Skeletal muscle satellite cell (primary cell): ENCODE results near the gene SPDYE9. TPM values are rescaled to one million over a fixed set of nuclear protein-coding genes. Genes with fewer than 3 reads are reported as not detected.
"Not testable (repeated sequence)": the region's sequence is repeated elsewhere in the genome, so short reads cannot be mapped to it uniquely, and the experiment has no call there.

Experiments
- H3K27me3 ChIP-seq: 2 replicates; pipeline ENCODE4 v1.7.0; 2013; ENCODE audit warnings: low read length; ENCODE audit not compliant: control insufficient read depth, insufficient read depth
- H3K36me3 ChIP-seq: 2 replicates; pipeline ENCODE4 v1.7.0; 2013; ENCODE audit warnings: mild to moderate bottlenecking, control low read depth, low read length; ENCODE audit not compliant: insufficient read depth
- H3K4me1 ChIP-seq: 2 replicates; pipeline ENCODE4 v1.7.0; 2013; ENCODE audit warnings: low read length; ENCODE audit not compliant: control insufficient read depth, insufficient read depth
- H3K4me2 ChIP-seq: 2 replicates; pipeline ENCODE4 v1.7.0; 2013; ENCODE audit warnings: mild to moderate bottlenecking, low read length
- H3K4me3 ChIP-seq: 2 replicates; pipeline ENCODE4 v1.7.0; 2013; ENCODE audit warnings: low read length
- H3K9ac ChIP-seq: 2 replicates; pipeline ENCODE4 v1.7.0; 2013; ENCODE audit warnings: mild to moderate bottlenecking, low read depth, low read length, moderate library complexity
- H3K9me3 ChIP-seq: replicated peaks from 2 replicates; pipeline ENCODE4 v1.7.0; 2013; ENCODE audit warnings: mild to moderate bottlenecking, control low read depth, low read length
- small RNA-seq: library from RNA; depleted of rRNA; stranded (forward); fragments of <200 nt; gene quantifications from one replicate; pipeline ENCODE3, GENCODE V24; 2012
- total RNA-seq: library from RNA; depleted of rRNA; stranded (reverse); fragments of >200 nt; gene quantifications from 2 replicates; pipeline ENCODE4 v1.2.3, GENCODE V29; 2012; rRNA removed

The SPDYE9 gene, protein sequence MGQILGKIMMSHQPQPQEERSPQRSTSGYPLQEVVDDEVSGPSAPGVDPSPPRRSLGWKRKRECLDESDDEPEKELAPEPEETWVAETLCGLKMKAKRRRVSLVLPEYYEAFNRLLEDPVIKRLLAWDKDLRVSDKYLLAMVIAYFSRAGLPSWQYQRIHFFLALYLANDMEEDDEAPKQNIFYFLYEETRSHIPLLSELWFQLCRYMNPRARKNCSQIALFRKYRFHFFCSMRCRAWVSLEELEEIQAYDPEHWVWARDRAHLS
- total RNA-seq: not detected in 2 replicates

DNA sequence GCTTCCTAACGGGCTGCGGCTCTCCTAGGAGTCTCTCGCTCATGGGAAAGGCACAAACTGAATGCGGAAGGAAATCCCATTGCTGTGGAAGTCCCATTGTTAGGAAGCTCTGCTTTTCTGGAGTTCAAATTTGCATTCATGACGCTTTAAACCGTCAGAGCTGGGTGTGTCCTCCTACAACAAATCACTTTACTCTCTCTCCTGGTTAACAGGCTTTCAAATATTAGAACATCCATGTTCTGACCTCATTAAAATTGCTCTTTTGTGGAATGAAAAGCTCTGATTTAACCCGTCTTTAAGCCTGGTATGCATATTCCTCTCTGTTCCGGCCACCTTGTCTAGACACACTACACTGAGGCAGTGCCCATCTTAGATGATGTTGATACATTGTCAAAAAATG is at the start of gene SPDYE9:
Gene SPDYE9, minus strand, starts transcription at position 101 of the 400 bp plus-strand sequence. CDS start 1,800 bp downstream, outside the sequence.
- H3K36me3 ChIP-seq, H3K4me1 ChIP-seq, H3K9me3 ChIP-seq, H3K27me3 ChIP-seq, H3K9ac ChIP-seq, H3K4me2 ChIP-seq, H3K4me3 ChIP-seq: not testable (repeated sequence)

DNA sequence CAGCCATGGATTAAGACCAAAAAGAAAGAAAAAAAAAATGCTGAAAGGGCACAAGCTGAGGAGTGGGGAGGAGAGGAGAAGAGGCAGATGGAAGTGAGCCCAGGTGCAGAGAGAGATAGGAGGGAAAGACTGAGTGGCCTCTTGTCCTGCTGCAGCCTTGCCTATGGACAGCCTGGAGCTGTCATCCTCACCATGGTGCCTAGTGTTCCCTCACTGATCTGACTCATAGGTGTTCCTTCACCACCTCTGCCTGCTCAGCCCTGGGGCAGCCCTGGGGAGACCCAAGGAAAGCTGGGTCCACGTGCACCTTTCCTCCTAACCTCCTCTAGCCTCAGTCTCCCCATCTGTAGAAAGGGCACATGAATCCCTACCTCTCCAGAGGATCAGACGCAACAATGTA is 49.0 kb upstream of the SPDYE9 start:
- H3K9me3 ChIP-seq, H3K4me1 ChIP-seq, H3K4me2 ChIP-seq, H3K27me3 ChIP-seq, H3K9ac ChIP-seq, H3K4me3 ChIP-seq, H3K36me3 ChIP-seq: not testable (repeated sequence)

DNA sequence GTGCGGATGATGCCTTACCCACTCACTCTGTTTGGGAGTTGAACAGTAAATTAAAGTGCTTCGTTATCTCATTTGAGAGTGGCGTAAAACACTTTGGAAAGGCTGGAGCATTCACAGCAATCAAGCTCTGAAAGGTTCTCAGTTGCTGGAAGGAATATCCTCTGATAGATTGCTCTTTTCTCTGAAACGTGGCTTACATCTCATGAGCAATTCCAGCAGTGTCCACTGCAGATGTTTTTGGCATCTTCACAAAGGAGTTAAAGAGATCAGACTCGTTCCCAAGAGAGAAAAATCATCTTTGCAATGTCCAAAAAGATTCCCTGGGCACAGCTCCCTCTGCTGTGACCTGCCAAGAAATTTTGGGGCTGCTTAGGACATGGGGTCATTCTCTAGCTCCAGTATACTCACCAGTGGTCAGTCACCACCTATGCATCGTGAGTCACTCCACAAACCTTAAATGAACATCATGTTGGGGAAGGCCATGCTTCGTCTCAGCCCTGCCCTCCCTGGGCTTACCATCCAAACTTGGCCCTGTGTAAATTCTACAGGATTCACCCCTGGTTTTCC is 46.9 kb upstream of the SPDYE9 start:
- H3K4me1 ChIP-seq, H3K4me3 ChIP-seq, H3K27me3 ChIP-seq, H3K36me3 ChIP-seq, H3K4me2 ChIP-seq, H3K9ac ChIP-seq, H3K9me3 ChIP-seq: not testable (repeated sequence)

DNA sequence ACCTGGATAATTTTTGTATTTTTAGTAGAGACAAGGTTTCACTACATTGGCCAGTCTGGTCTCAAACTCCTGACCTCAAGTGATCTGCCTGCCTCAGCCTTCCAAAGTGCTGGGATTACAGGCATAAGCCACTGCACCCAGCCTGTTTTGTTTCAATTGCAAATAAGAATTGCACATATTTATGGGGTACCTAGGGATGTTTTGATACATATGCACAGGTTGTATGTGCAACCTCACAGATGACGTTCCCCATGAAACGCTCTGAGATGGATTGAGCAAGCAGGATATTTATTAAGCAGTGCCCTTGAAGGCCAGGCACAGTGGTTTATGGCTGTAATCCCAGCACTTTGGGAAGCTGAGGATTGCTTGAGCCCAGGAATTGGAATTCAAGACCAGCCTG is 44.8 kb upstream of the SPDYE9 start:
- not testable (repeated sequence) for H3K27me3 ChIP-seq, H3K9me3 ChIP-seq, H3K4me3 ChIP-seq, H3K4me1 ChIP-seq, H3K36me3 ChIP-seq, H3K4me2 ChIP-seq, H3K9ac ChIP-seq

GRCh38 chr7:73124126-73124525 is 38.3 kb upstream of the SPDYE9 start:
- not testable (repeated sequence) for H3K9me3 ChIP-seq, H3K9ac ChIP-seq, H3K4me3 ChIP-seq, H3K36me3 ChIP-seq, H3K27me3 ChIP-seq, H3K4me2 ChIP-seq, H3K4me1 ChIP-seq

- not testable (repeated sequence) for H3K4me1 ChIP-seq, H3K4me3 ChIP-seq, H3K36me3 ChIP-seq, H3K27me3 ChIP-seq, H3K9me3 ChIP-seq, H3K9ac ChIP-seq, H3K4me2 ChIP-seq
These were observed 37.1 kb upstream of the SPDYE9 start for GRCh38 chr7:73122778-73123447.

DNA sequence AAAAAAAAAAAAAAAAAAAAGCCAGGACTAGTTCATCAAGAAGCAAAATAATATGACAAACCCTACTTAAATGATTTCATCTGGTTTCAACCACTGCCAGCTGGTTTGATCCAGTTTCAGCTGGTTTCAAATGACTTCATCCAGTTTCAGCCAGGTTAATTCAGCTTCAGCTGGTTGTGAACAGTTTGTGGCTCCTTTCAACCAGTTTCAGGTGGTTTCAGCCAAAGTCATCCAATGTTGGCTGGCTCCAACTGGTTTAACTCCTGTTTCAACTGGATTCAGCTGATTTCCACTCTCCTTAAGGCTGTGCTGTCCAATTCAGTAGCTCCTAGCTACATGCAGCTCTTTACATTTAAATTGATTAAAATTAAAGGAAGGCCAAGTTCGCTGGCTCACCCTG is 32.3 kb upstream of the SPDYE9 start:
- not testable (repeated sequence) for H3K27me3 ChIP-seq, H3K4me2 ChIP-seq, H3K4me1 ChIP-seq, H3K36me3 ChIP-seq, H3K9me3 ChIP-seq, H3K4me3 ChIP-seq, H3K9ac ChIP-seq

DNA sequence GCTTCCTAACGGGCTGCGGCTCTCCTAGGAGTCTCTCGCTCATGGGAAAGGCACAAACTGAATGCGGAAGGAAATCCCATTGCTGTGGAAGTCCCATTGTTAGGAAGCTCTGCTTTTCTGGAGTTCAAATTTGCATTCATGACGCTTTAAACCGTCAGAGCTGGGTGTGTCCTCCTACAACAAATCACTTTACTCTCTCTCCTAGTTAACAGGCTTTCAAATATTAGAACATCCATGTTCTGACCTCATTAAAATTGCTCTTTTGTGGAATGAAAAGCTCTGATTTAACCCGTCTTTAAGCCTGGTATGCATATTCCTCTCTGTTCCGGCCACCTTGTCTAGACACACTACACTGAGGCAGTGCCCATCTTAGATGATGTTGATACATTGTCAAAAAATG is 28.0 kb downstream of the SPDYE9 start, which contains the start of gene SPDYE11:
Gene SPDYE11, minus strand, starts transcription at position 101 of the 400 bp plus-strand sequence. CDS start 1,800 bp downstream, outside the sequence.
- H3K36me3 ChIP-seq, H3K4me1 ChIP-seq, H3K27me3 ChIP-seq, H3K4me3 ChIP-seq, H3K9ac ChIP-seq, H3K9me3 ChIP-seq, H3K4me2 ChIP-seq: not testable (repeated sequence)

- not testable (repeated sequence) for H3K9me3 ChIP-seq, H3K36me3 ChIP-seq, H3K4me3 ChIP-seq, H3K27me3 ChIP-seq, H3K9ac ChIP-seq, H3K4me1 ChIP-seq, H3K4me2 ChIP-seq
These were observed 56.2 kb downstream of the SPDYE9 start, which contains the start of gene SPDYE8 for GRCh38 chr7:73029666-73030065. SPDYE8 (minus strand) TSS chr7:73029766; CDS start chr7:73027966, 1,800 bp downstream.

Small RNA genes lying within 50 kb of the gene (small RNA-seq; reads per million reads assigned to genes)
- gene RF00019: not detected
